NCI-H2227 (cell line): Measurements from ENCODE around the gene VEGFB.
A peak's percentile ranks its signal among the peaks of the same experiment; 100 is the strongest.

ENCODE experiments used
- DNase-seq: peaks from one replicate; lab custom pipeline; 2025; ENCODE audit not compliant: unreplicated experiment; lab: John Stamatoyannopoulos, UW

Gene VEGFB

GRCh38 chr11:64258946-64259532, 24.7 kb downstream of the VEGFB start:
- no peak for DNase-seq

- no peak for DNase-seq
Measured at GRCh38 chr11:64259533-64260067, 25.2 kb downstream of the VEGFB start.

GRCh38 chr11:64260147-64260708, 25.8 kb downstream of the VEGFB start:
- no peak for DNase-seq

GRCh38 chr11:64261556-64262080, 27.2 kb downstream of the VEGFB start:
- DNase-seq = no peak

- no peak for DNase-seq
Measured at GRCh38 chr11:64262271-64263002, 28.1 kb downstream of the VEGFB start.

GRCh38 chr11:64263021-64263946, 28.9 kb downstream of the VEGFB start:
- DNase-seq = no peak

- DNase-seq = no peak
Measured at GRCh38 chr11:64263947-64264317, 29.5 kb downstream of the VEGFB start.

GRCh38 chr11:64264371-64264852, 30.0 kb downstream of the VEGFB start:
- peak; percentile 62 for DNase-seq

GRCh38 chr11:64265176-64266160, 31.1 kb downstream of the VEGFB start:
- no peak for DNase-seq

- no peak for DNase-seq
Measured at GRCh38 chr11:64266339-64266738, 32.0 kb downstream of the VEGFB start.

GRCh38 chr11:64267207-64267945, 33.0 kb downstream of the VEGFB start:
- no peak for DNase-seq

- DNase-seq = peak; percentile 41
Measured at GRCh38 chr11:64268025-64268892, 33.9 kb downstream of the VEGFB start.

GRCh38 chr11:64268893-64269539, 34.6 kb downstream of the VEGFB start:
- peak; percentile 53 for DNase-seq

- DNase-seq = peak; percentile 99
Measured at GRCh38 chr11:64269540-64270220, 35.3 kb downstream of the VEGFB start.

GRCh38 chr11:64275031-64275800, 40.8 kb downstream of the VEGFB start:
- DNase-seq = no peak

- DNase-seq = no peak
Measured at GRCh38 chr11:64275841-64276240, 41.5 kb downstream of the VEGFB start.
